ENCODE measurements around the gene BCR.
A peak's percentile ranks its signal among the peaks of the same experiment; 100 is the strongest.
"Not testable (repeated sequence)": the region's sequence is repeated elsewhere in the genome, so short reads cannot be mapped to it uniquely, and the experiment has no call there.

BCR gene

GRCh38 chr22:23180301-23180892 is at the start of gene BCR:
Gene BCR (plus strand): TSS chr22:23180509. CDS start chr22:23180961, 452 bp downstream.
- peak; percentile 43 for DNase-seq (ENCODE audit: low spot score)

GRCh38 chr22:23130697-23131096 is 49.6 kb upstream of the BCR start:
- DNase-seq (ENCODE audit: low spot score), result no peak

DNA sequence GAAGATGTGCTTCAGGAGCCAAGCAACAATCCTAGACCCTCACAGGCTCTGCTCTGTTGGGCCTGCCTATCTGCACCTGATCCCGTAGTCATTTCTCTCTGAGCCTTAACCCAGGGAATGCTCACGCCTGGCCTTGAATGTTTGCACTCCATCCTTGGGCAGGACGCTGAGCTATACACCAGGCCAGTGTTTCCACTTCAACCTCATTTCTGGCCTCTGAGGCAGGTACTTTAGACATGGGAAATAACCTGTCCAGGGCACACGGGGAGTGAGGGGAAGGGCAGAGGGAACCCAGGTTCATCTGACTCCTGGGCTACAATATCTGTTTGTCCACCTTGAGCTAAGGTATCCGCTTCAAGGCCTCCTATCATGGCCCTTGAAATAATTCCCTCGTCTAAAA is 48.4 kb upstream of the BCR start:
- no peak for DNase-seq (ENCODE audit: low spot score)

DNA sequence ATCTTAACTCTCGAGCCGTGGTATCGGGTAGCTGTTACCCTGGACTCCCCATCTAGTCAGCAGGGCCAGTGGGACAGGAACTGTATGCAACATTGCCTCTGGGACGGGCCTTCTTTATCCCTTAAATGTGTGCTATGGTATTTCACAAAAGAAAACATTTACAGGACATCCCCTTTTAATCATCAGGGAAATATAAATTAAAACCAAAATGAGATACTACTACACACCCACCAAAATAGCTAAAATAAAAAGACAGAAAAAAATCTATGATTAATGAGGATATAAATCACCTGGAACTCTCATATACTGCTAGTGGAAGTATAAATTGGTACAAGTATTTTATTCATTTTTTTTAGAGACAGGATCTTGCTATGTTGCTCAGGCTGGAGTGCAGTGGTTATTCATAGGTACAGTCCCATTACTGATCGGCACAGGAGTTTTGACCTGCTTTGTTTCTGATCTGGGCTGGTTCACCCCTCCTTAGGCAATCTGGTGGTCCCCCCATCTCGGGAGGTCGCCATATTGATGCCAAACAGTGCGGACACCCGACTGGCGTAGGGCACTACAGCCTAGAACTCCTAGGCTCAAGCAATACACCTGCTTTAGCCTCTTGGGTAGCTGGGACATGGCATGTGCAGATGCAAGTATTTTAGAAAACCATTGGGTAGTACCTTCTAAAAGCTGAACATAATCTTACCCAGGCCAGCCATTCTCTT is 47.8 kb upstream of the BCR start:
- DNase-seq (ENCODE audit: low spot score), result no peak

GRCh38 chr22:23133922-23134321 is 46.4 kb upstream of the BCR start:
- no peak for DNase-seq (ENCODE audit: low spot score)

DNA sequence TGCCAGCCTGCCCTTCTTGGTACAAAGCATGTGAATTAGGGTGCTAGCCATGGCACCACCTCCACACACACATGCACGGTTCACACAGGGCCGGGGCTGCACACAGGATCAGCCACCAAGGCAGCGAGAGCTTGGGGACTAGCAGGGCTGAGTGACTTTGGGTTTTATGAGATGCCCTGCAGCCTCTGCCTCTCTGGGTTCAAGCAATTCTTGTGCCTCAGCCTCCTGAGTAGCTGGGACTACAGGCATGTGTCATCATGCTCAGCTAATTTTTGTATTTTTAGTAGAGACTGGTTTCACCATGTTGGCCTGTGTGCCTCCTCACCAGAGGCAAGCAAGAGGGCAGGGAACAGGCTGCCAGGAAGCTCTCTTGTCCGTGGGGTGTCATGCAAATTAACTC is 43.3 kb upstream of the BCR start:
- DNase-seq (ENCODE audit: low spot score), result not testable (repeated sequence)

DNA sequence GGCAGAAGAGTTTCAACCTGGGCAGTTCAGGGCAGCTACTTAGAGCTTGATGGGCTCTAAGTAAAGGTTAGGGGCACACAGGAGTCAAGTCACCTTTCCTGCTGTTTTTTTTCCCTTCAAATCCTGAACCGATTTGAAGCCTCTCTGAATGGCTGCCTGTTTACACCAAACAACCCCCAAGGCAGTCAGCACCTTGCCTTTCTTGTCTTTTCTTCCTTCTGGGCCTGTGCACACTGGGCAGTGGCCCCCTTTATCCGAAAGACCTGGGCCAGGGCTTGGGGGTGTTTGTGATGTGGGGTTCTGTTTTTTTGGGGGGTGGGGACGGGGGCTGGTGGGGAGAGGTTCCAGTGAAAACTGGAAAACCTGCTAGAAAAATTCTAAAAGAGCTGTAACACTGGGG is 42.8 kb upstream of the BCR start:
- no peak for DNase-seq (ENCODE audit: low spot score)

- DNase-seq (ENCODE audit: low spot score), result no peak
Observed at GRCh38 chr22:23137905-23138561, 42.3 kb upstream of the BCR start.

- DNase-seq (ENCODE audit: low spot score), result no peak
Observed at GRCh38 chr22:23138584-23139435, 41.5 kb upstream of the BCR start.

DNA sequence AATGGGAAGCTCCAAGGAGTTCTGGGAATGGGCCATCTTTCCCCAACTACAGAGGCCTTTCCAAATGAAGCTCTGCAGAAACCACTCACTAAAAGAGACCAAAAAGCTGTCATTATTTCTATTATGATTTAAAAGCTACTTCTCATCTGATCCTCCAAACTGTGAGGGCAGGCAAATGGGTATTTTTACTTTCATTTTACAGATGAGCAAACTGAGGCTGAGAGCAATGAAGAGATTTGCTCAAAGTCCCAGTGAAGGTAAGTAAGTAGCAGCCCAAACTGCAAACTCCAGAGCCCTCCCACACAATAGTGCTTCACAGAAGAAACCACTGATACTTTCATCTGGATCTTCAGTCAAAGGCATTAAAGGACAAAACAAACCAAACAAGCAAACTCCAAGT is 39.9 kb upstream of the BCR start:
- DNase-seq (ENCODE audit: low spot score), result no peak

- DNase-seq (ENCODE audit: low spot score), result no peak
Observed at GRCh38 chr22:23142546-23143105, 37.7 kb upstream of the BCR start.

DNA sequence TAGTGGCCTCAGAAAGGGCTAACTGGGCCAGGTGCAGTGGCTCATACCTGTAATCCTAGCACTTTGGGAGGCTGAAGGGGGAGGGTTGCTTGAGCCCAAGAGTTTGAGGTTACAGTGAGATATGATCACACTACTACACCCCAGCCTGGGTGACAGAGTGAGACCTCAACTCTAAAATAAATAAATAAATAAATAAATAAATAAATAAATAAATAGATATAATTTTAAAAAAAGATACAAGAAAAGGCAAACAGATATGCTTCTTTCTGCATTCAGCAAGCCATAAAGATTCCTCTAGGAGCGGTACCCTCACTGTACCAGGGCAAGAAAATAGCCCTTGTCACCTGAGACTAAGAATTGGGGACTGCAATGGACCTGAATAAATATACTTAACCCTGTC is 37.2 kb upstream of the BCR start:
- DNase-seq (ENCODE audit: low spot score), result no peak

DNA sequence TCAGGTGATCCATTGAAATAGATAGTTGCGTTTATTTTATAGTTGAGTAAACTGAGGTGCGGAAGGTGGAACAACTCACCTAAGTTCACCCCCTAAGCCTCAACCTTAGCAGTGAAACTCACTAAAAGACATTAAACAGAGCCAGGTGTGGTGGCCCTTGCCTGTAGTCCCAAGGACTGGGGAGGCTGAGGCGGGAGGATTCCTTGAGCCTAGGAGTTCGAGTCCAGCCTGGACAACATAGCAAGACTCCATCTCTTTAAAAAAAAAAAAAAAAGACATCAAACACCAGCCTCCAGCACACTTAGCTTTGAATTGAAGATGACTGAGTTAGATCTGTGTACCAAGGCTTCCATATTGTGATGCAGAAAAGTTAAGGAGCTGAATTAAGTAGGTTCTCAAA is 35.9 kb upstream of the BCR start:
- no peak for DNase-seq (ENCODE audit: low spot score)

GRCh38 chr22:23144932-23145877 is 35.1 kb upstream of the BCR start, which contains the start of gene RAB36:
Gene RAB36 (plus strand): TSS chr22:23145477. CDS start chr22:23146617, 1,140 bp downstream.
- DNase-seq (ENCODE audit: low spot score), result peak; percentile 99

DNA sequence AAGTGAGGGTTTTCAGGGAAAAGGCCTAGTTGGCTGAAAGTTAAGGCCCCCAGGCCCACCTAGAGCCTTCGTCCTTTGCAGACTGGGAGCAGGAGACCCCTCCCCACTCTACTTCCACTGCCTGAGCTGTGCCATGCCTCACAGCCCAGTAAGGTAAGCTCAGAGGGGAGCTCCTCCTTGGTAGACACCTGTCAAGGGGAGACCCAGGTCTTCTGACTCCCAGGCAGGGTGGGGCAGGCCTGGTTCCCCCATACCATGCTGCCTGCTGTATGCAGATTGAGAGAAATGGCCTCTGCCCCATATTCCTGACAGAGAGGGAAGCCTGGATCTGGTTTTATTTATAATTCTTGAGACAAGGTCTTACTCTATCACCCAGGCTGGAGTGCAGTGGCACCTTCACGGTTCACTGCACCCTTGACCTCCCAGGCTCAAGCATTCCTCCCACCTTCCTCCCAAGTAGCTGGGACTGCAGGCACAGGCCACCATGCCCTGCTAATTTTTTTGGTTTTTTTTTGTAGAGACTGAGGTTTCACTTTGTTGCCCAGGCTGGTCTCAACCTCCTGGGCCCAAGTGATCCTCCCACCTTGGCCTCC is 34.3 kb upstream of the BCR start:
- DNase-seq (ENCODE audit: low spot score), result no peak

DNA sequence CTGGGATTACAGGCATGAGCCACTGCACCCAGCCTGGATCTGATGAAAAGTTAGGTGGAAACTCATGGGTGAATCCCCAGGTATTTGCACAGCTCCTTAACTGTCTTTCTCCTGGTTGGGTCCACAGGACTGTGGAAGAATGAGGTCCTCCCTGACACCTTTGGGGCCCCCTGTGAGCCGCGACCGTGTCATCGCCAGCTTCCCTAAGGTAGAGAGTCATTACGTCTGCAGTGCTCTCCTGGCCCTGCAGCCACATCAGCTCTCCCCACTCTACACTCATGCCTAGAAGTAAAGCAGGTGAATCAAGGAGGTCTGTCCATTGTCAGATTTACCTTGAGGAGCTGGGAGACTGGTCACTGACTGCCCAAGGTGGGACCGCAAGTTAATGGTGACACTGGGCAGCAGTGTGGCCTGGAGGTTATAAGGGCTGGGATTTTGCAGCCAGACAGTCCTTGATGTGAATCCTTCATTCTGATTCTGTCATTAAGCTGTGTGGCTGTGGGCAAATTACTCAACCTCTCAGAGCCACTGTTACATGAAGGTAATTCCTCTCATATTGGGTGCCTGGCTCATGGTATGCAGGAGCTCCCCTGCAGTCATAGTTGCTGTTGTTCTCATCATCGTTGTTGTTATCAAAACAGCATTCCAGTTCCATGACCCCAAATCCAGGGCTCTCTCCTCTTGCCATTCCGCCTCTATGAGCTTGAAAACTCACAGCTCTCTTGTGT is 33.7 kb upstream of the BCR start:
- no peak for DNase-seq (ENCODE audit: low spot score)

DNA sequence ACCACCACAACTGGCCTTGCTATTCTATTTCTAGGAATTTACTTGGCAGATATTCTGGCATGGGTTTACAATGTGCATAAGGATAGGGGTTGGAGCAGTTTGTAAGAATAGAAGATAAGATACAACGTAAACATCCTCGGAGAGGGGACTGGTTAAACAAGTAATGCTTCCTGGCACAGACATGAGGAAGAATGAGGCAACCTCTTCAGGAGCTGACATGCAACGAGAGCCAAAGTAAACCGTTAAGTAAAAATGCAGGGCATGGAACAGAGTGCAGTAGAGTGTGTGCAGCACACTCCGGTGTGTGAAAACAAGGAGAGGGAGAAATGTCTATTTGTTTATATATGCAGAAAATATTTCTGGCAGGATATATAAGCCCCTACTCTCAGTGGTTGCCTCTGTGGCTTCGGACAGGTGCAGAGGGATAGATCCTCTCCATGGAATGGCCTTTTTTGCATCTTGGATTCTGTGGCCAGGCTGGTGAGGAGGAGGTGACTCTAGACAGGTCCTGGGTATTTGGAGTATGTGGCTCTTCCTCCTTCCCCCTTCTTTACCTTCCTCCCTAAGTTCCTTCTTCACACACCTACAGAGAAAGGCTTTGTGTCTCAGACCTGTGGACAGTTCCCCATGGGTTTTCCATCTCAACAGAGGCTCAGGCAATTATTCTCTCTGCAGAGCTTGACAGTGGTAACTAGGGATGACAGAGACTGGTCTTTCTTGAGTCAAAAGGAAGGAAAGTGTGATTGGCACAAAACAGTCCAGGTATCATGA is 32.5 kb upstream of the BCR start:
- no peak for DNase-seq (ENCODE audit: low spot score)

- DNase-seq (ENCODE audit: low spot score), result no peak
Observed at GRCh38 chr22:23149743-23150238, 30.5 kb upstream of the BCR start.

GRCh38 chr22:23150762-23151161 is 29.5 kb upstream of the BCR start:
- DNase-seq (ENCODE audit: low spot score), result no peak

Measured in SW480 (cell line).